Brain pericyte (primary cell): Measurements from ENCODE around the gene CERS1.
"Not testable (repeated sequence)": the region's sequence is repeated elsewhere in the genome, so short reads cannot be mapped to it uniquely, and the experiment has no call there.

Experiments
- DNase-seq: peaks from one replicate; pipeline ENCODE4 v3.0.0-alpha.2; 2012; ENCODE audit warnings: low read depth, low spot score

The CERS1 gene

DNA sequence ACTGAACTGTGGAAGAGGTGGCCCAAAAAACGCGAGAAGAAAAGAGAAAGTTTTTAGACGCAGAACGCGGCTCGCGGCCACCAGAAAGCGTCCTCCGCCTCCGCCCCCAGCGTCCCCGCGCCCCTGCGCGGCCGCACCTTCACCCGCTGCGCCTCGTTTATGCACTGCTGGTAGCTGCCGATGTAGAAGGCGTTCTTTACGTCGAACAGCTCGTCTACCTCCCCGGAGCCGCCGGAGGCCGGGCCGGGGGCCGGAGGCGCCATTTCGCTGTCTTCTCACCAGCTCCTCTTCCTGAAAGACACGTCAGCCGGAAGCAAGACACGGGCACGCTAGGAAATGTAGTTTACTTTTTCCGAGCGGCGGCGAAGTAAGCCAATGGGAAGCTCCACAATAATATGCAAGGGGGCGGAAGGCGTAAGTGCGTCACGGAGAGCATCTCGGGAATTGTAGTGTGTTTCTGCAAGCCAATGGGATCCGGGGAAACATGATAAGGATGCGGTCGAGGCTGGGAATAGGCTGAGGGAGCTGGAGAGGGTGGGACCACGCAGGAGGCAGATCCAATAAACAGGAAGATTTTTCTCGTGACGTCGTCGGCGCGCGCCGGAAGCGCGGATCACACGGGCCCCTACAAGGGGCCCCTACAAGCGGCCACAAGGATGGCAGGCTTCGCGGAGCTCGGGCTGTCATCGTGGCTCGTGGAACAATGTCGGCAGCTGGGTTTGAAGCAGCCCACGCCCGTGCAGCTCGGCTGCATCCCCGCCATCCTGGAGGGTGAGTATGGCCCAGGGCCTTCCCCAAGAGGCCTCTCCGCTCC lies 23.3 kb upstream of the CERS1 start, which contains the start of the genes COPE and DDX49:
COPE (minus strand) TSS at position 302 of the 814 bp plus-strand sequence; CDS start at position 263, 39 bp downstream.
DDX49 (plus strand) TSS at position 630 of the 814 bp plus-strand sequence; CDS start at position 657, 27 bp downstream.
- DNase-seq = peak; percentile 99

DNA sequence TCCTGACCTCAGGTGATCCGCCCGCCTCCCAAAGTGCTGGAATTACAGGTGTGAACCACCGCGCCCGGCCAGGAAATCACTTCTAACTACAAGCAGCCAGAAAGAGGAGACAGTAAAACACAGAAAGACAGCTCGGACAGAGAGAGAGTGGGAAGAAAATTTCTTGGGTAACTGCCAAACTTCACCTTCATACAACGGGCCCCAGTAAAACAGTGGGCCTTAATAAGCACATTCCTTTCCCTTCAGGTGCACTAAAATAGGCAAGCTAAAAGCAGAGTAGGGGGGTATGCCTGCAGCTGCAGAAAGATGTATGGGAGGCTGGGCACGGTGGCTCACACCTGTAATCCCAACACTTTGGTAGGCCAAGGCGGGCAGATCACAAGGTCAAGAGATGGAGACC lies 21.6 kb upstream of the CERS1 start:
- DNase-seq = not testable (repeated sequence)

DNA sequence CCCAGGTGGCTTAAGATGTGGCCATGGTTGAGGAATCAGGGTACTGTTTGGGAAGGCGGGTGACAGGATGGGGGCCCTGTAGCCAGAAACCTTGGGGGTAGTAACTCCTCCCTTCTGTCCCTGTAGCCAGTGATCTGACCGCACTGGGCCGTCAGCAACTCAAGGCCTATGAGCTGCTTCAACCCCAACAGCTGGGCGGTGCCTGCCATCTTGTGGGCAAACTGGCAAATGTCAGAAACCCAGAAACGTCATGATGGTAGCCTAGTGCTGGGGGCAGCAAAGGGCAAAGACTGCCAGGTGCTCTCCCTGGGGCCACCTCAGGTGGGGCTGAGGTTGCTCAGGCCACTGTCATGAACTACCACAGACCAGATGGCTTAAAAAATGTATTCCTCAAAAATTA lies 19.7 kb upstream of the CERS1 start:
- DNase-seq = no peak

DNA sequence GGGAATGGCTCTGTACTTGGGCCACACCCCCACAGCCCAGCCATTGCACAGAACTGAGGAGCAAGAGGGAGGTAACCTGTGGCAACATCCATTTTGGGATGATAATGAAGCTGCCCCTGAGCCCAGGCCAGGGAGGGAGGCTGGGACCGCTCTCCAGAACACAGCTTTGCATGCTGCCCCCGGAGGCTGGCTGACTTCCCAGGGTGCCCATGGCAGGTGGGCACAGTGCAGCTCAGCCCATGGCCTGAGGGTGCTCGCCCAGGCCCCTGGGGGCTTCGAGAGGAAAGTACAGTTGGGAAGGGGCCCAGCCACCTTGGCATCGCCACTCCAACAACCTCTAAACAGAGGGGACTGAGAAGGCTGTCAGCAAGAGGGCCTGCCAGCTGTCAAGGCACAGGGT lies 17.5 kb upstream of the CERS1 start:
- DNase-seq = no peak

DNA sequence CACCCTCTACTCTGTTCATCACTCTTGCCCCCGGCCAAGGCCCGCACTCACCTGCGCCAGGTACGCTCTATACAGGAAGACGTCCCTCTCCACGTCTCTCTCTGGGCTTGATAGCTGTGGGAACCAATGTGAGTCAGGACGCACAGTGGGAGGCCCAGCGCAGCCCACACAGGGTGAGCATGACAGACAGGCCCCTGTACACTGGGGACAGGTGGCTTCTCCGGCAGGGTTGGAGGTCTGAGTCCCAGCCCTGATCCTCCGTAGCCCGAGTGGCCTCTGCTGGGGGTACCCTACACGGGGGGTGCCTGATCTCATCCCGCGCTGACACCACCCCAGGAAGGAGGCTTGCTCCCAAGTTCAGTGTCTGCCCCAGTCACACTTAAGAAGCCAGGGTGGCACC lies 17.0 kb upstream of the CERS1 start:
- no peak for DNase-seq

DNA sequence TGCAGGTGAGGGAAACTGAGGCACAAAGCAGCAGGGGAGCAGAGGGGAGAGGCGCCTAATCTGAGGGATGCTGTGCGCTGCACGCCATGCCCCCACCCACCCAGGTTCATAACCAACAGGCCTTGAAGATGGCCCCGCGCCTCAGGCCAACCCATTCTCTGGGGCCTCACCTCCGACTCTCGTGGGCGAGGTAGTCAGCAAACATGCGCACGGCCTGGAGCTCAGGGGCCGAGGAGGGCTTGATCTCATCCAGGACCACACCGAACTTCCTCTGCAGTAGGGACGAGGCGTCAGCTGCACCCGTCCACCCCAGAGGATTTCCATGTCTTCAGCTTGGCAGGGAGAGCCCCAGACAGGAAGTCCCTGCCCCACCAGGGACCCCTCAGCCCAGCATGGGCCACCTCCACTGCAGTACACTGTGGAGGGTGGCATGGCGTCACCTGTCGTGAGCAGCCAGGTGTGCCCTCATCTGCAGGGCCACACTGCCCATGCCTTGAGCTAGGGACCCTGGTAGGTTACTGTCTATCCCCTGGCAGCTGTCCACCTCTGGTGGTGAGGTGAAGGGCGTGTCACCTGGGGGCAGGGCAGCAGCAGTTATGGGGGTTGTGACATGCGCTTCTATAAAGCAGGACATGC lies 15.0 kb upstream of the CERS1 start:
- DNase-seq = no peak

DNA sequence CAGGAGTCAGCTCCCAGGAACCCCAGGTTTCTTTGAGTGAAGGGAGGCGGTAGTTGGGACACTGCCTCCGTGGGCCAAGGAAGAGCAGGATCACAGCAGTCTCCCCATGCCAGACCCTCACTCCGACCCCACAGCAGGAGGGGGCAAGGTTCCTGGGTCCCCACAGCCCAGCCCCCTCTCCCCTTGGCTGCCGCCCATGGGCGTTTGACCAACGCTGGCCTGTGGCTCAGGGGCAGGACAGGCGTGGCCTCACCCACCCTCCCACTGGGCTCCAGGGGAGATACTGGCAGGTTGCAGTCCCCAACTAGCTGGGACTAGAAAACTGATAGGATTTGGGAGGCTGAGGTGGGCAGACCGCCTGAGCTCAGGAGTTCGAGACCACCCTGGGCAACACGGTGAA lies 14.1 kb upstream of the CERS1 start:
- DNase-seq = no peak

DNA sequence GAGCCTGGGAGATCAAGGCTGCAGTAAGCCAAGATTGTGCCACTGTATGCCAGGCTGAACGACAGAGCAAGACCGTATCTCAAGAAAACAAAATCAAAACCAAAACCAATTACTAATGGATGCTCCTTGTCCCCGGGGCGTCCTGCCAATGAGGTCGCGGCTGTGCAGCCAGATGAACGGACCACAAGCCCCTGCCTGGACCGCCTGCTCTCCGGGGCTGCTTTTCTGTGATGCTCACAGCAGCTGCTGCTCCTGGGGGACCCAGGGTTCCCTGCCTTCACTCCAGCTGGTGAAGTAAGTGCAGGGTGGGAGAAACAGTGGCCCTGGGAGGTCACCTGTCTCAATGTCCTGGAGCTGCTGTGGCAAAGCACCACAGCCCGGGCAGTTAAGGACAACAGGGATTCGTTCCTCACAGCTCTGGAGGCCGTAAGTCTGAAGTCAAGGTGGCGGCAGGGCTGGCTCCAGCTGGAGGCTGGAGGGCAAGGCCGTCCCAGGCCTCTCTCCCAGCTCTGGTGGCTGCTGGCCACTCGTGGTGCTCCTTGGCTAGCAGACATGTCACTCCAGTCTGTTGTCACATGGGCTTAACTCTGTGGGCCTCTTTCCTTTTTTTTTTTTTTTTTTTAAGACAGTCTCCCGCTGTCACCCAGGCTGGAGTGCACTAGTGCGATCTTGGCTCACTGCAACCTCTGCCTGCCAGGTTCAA lies 13.1 kb upstream of the CERS1 start:
- DNase-seq = no peak

DNA sequence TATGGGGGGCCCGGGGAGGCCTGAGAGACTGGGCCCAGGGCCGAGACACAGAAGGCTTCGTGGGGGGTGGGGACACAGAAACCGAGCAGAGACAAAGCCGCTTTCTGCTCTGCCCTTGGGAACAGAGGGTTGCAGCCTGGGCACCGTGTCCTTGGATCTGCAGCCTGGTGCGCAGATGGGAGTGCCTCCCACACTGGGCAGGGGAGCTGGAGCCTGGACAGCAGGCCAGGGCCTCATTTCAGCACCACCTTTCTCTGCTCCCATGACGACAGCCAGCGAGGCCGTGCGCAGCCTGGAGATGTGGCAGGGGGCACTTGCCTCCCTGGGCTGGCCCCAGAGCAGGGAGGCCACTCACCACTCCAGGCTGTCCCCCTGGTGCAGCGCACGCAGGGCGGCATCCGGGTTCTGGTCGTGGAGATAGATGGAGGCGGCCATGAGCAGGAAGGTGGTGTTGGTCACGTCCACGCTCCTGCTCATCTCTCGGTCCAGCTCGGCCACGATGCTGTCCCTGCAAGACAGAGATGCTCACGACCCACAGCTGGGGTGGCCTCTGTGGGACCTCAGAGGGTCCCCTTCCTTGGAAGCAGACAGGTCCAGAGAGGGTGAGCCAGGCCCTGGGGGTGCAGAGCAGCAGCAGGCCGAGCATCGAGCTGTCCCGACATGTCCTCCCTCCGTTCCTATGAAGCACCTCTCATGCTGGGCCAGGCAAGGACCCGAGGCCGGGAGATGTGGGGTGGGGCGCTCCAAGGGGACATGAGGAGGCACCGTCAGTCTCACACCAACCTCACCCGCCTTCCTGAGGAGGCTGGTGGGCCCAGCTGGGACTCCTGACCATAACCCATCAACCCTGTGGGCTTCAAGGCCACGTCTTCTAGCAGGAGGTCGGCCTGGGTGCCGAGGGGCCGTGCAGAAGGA lies 10.9 kb upstream of the CERS1 start:
- no peak for DNase-seq

DNA sequence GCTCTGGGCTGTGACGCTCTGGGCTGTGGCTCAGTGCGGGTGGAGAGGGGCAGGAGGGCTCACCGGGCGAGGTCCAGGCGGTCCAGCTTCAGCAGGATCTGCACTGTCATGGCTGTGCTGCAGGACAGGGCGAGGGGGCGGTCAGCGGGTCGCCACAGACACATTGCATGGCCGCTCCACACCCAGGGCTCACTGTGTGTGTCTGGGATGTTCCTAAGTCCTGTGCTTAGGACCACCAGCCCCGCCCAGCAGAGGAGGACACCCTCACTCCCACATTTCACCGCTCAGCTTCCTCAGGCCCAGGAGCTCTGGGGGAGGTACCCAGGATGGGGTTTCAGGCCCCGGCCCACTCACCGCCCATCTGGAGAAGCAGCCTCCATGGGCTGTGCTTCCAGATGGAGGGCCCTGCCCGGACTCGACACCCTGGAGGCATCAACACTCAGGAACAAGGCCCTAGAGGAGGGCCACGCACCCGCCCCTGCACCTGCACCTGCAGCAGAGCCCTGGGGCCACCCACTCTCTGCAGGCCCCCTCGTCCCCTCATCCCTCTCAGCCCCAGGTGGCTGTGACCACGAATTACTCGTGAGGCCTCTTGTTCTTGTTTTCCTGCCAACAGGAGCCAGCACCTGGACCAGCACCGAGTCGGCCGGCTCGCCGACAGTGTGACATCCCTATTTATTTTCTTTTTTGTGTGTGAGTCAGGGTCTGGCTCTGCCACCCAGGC lies 9.7 kb upstream of the CERS1 start:
- no peak for DNase-seq

DNA sequence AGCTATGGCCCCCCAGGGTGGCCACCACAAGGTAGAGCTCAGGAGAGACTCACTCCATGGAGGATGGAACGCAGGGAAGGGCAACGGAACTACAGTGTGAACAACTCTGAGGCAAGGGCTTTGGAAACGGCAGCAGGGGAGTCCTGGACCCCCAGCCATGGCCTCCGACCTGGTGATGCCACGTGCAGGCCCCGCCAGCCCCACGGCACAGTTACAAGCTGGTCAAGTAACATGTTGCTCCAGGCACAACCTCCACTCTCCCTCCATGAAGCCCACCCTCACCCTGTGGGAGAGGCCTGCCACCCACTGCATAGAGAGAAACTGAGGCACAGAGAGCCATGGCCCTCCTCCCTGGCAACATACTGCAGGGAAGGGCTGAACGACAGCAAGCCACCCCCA lies 9.1 kb upstream of the CERS1 start:
- no peak for DNase-seq

DNA sequence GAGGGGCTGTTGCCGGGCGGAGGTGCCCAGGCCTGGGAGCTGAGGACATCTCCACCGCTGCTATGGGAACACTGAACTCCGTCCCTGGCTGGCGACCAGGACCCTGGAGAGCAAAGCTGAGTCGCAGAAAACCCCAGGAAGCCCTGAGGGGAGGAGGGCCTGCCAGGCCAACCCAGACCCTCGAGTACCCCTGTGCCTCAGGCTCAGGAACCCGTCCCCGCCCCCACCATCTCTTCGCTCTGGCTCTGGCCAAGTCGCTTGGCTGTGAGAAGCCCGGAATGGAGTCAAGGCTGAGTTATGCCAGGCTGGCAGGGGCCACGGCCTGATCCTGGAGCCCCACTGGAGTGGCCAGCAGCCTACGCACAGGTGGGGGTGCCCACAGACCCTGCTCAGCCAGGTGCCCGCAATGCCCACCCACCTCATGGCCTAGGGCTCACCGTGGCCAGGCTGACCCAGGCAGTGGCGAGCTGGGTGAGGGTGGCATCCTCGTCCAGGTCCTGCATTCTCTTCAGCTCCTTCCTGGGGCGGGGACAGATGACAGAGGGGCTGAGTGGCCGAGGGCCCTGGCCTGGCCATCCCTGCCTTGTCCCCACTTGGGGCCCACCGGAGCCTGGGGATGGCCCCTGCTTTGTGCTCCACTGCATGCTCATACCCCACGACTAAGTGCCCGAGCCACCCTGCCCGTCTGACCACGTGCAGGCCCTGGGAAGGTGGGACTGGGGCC lies 8.5 kb upstream of the CERS1 start:
- no peak for DNase-seq

DNA sequence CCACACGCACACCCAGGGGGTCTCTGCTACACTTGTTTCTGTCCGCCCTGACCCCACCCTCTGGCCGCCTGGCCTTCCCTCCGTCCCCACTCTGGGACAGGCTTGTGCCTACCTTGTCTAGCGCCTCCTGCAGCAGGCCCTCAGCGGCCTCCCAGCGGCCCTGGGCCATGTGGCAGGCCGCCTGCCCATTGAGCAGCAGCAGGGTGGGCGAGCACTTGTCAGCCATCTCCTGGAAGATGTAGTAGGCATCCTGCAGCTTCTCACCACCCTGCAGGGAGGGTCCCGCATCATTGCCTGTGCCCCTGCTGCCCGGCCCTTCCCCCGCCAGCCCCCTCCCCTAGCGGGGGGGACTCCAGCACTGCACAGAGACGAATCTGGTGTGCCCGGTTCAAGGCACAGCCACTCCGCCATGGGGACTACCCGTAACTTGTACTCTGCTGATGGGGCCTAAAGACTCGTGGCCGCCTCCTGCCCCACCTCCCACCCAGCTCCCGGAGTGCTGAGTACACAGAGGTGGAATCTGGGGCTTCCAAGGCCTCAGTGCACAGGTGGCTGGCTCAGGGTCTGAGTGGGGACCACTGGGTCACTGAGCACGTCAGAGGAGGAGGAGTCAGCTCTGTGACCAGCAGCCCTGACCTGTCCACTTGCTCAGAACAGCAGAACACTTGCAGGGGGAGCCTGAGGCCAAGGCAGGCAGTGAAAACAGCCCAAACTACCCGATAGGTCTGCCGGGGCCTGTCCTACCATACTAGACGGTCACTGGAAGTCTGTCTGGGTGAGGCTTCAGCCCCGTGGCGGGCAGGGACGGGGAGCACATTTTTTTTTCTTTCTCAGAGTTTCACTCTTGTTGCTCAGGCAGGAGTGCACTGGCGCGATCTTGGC lies 7.4 kb upstream of the CERS1 start:
- DNase-seq = no peak

DNA sequence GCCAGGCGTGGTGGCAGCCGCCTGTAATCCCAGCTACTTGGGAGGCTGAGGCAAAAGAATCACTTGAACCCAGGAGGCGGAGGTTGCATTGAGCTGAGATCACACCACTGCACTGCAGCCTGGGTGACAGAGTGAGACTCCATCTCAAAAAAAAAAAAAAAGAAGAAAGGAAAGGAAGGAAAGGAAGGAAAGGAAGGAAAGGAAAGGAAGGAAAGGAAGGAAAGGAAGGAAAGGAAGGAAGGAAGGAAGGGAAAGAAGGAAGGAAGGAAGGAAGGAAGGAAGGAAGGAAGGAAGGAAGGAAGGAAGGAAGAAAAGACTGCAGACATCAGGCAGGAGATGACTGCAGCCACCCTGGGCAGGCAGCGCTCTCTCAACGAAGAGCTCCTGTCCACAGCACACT lies 6.6 kb upstream of the CERS1 start:
- not testable (repeated sequence) for DNase-seq

DNA sequence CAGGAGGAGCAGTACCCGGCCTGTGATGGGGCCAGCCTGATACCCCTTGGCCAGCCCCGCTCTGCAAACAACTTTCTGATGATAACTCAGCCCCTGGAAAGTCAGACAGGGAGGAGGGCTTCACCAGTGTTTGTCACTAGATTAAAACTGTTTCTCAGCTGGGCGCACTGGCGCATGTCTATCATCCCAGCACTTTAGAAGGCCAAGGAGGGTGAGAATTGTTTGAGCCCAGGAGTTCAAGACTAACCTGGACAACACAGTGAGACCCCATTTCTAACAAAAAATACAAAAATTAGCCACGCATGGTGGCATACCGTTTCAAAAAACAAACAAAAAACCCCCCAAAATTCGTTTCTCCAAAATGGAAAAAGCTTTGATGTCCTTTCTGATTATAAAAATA lies 5.5 kb upstream of the CERS1 start:
- DNase-seq = no peak

DNA sequence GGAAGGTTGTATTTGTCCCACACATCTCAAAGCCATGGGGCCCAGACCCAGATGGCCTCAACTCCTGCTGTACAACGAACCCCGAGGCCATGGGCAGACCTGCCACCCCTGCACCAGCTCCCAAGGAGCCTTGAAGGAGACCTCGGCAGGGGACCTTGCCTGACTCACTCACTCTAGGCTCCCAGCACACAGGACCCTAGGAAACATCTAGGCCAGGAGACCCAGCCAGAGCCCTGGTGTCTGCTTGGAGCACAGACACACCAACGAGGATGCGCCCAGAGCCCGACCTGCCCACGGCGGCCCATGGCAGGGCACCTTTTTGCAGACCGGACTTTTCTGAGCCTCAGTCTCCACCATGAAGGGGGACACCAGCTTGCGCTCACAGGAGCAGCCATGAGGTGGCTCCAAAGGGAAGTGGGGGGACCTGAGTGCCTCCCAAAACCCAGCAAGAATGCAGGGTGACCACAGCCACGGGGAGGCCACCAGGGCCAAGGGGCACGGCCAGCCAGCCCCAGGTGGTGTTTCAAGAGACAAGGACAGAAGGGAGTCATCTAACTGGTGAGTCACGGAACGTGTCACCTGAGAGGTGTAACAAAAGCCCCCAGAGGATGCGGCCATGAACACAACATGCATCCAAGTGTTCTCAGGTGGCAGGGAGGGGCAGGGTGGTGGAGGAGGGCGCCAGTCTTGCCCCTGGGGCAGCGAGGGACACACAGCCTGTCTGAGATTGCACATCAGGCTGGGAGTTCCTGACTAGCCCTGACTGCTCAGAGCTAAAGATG lies 4.9 kb upstream of the CERS1 start:
- no peak for DNase-seq

DNA sequence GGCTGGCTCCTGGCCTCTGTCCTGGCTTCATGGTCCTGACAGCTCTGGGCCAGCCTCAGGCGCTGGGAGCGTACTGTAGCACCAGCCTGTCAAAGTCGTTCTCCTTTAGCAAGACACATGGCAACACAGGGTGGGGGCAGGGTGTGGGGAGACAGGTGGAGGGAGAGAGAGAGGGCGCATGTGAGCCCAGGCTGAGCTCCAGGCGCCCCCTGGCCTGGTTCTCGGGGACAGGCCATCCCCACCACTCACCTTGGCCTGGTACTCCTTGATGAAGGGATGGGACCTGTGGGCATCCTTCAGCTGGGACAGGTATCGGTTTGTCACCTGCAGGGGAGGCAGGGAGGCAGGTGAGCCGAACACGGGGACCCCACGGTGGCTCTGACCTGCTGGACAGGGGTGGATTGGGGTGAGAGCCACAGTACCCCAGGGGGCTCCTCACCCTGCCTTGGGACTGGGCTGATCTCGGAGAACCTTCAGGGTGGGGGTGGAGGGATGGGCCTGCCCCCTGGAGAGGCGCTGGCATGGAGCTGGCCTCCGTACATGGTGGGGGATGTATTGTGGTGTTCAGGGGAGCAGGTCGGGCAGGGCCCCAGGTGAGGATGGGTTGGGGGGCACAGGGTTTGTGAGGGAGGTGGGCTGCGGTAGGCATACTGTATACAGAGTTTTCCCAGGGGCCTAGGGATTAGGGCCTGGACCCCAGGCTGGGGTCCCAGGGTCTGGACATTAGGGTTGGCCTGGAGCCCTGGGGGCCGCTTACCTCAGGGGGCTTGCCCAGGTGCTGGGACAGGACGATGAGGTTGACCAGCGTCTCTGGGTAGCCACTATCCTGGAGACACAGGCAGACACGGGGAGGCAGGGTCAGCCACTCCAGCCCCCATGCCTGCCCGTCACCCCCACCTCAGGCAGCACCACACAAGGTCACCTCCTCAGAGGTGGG lies 3.9 kb upstream of the CERS1 start:
- DNase-seq = no peak
